ENCODE results near the gene NLRP10.

DNA sequence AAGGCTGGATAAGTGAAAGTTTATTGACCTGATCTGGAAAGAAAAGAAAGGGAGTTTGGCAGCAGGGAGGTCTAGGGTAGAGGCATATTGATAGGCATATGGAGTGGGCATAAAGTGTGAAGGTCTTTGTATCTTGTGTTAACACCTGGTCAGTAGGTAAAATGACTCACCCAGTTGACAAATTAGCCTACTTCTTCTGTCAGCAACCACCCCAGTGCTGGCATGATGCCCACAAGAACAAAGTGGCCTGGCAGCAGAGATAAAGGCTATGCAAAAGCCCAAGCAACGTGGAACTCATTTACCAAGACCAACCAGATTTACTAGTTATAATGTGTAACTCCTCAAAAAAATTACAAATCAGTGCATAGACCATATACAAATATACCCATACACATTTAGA, 28.6 kb downstream of the NLRP10 start:
- TF ChIP-seq CTCF (IDR thresholded peaks at IDR 0.05) = no peak
- no peak for TF ChIP-seq EZH2phosphoT487 (IDR thresholded peaks at IDR 0.05)
